GM12873 (cell line): ENCODE measurements around the gene RBM33.

Source experiments
- TF ChIP-seq, protein P1 (sequence below): IDR thresholded peaks from 2 replicates; pipeline ENCODE4 v1.5.1; 2012; ENCODE audit warnings: low read depth, mild to moderate bottlenecking, moderate library complexity, low read length, control low read depth; ENCODE audit not compliant: insufficient read depth; ENCODE audit errors: missing control alignments

Gene RBM33, protein sequence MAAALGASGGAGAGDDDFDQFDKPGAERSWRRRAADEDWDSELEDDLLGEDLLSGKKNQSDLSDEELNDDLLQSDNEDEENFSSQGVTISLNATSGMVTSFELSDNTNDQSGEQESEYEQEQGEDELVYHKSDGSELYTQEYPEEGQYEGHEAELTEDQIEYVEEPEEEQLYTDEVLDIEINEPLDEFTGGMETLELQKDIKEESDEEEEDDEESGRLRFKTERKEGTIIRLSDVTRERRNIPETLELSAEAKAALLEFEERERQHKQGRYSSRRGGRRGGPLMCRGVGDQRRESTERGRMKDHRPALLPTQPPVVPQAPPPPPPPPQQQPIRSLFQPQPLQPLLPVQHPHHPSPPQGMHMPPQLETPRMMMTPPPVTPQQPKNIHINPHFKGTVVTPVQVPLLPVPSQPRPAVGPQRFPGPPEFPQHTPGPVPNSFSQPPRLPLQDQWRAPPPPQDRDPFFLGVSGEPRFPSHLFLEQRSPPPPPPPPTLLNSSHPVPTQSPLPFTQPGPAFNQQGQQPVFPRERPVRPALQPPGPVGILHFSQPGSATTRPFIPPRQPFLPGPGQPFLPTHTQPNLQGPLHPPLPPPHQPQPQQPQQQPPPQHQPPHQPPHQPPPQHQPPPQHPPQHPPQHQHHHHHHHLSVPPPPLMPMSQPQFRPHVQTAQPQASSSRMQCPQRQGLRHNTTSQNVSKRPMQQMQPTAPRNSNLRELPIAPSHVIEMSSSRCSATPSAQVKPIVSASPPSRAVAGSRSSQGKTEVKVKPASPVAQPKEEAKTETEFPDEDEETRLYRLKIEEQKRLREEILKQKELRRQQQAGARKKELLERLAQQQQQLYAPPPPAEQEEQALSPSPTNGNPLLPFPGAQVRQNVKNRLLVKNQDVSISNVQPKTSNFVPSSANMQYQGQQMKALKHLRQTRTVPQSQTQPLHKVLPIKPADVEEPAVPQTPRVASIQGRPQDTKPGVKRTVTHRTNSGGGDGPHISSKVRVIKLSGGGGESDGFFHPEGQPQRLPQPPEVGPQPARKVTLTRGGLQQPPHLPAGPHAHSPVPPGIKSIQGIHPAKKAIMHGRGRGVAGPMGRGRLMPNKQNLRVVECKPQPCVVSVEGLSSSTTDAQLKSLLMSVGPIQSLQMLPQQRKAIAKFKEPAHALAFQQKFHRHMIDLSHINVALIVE

DNA sequence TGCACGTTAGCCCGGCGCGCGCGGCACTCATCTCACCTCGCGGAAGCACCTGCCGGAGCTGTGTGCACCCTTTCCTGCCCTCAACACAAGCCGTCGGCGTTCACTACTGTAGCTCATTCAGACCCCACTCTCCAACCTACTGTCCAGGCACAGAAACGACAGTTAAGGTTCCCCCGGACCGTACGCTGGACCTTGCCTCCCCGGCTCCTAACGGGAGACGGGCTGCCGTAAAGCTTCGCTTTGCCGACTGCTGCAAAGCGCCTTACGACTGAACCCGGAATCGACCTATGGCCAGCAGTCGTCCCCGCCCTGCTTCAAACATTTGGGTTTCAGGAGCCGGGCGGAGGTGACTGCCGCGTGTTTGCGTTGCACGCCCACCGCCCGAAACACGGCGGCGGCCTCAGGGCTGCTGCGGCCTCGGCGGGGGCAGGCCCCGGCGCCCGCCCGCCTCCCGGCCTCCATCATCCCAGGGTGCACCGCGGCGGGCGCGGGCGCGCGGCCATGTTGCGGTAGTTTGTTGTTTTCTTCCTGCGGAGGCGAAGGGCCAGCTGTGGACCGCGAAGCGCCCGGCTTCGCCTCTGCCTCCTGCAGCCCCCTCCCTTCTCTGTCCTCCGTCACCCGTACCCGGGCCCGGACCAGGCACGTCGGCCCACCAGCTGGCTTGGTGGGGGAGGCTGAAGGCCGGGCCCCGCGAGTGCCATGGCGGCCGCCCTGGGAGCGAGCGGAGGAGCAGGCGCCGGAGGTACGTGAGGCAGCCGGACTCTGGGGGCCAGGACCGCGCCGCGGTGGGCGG, at the start of gene RBM33:
RBM33 (plus strand) TSS at position 484 of the 793 bp plus-strand sequence; CDS start at position 700, 216 bp downstream.
- TF ChIP-seq, protein P1, sequence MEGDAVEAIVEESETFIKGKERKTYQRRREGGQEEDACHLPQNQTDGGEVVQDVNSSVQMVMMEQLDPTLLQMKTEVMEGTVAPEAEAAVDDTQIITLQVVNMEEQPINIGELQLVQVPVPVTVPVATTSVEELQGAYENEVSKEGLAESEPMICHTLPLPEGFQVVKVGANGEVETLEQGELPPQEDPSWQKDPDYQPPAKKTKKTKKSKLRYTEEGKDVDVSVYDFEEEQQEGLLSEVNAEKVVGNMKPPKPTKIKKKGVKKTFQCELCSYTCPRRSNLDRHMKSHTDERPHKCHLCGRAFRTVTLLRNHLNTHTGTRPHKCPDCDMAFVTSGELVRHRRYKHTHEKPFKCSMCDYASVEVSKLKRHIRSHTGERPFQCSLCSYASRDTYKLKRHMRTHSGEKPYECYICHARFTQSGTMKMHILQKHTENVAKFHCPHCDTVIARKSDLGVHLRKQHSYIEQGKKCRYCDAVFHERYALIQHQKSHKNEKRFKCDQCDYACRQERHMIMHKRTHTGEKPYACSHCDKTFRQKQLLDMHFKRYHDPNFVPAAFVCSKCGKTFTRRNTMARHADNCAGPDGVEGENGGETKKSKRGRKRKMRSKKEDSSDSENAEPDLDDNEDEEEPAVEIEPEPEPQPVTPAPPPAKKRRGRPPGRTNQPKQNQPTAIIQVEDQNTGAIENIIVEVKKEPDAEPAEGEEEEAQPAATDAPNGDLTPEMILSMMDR: no peak

DNA sequence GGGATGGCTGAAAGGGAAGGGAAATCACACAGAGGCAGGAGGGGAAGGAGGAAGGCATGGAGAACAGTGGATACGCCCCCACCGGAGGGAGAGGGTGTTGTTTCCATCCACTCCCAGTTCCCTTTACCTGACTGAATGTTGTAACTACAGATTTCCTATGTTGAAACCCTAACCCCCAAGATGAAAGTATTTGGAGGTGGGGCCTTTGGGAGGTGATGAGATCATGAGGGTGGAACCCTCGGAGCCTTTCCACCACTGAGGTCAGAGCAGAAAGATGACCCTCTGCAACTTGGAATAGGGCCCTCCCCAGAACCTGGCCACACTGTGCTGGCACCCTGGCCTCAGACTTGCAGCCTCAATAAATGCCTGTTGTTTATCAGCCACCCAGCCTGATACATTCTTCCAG, 49.5 kb upstream of the RBM33 start:
- TF ChIP-seq, protein P1: no peak

DNA sequence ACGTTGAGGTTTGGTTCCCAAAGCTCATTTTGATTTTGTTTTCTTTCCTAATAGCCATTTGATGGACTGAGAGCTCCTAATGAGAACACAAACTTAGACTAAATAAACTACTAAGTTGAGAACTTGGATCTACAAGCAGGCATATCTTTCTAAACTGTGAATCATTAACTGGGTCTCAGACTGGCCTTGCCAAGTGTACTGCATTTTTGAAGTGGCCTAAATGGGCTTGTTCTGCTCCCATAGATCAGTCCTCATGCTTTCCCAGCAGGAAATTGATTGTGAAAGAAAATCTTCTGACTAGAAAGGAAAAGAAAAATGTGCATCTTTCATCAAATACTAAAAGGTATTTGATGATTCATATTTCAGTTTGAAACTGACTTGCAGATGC, 46.7 kb upstream of the RBM33 start:
- TF ChIP-seq, protein P1: no peak

DNA sequence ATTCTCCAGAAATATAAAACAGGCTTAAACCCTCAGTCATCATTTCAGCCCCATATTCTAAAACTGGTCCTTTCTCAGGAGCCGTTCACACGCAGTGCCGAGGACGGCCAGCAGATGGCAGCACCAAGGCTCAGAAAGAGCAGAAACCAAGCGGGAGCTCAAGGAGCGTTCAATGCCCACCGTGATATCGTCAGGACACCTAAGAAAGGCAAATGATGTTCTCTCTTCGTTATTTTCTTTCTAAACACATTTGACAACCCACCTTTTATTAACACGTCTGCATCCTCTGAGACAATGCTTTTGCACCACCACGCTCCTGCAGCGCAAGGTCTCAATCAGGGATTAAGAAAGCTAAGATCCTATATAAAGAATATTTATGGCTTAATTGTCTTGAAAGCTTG, 45.7 kb upstream of the RBM33 start:
- TF ChIP-seq, protein P1: peak; percentile 94

DNA sequence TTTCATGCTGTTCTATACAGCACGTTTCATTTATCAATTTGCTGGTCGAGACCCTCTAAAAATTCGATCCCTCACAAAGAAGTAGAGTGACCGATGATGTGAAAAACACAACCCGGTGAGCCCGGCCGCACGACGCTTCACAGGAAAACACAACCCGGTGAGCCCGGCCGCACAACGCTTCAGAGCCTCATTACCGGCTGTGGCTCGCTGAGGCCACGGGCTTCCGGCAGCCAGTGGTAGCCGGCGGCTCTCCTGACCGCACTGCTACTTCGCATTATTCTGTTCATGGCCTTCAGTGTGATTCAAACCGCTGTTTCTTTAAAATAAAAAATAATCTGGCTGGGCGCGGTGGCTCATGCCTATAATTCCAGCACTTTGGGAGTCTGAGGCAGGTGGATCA, 42.3 kb upstream of the RBM33 start:
- TF ChIP-seq, protein P1: no peak

DNA sequence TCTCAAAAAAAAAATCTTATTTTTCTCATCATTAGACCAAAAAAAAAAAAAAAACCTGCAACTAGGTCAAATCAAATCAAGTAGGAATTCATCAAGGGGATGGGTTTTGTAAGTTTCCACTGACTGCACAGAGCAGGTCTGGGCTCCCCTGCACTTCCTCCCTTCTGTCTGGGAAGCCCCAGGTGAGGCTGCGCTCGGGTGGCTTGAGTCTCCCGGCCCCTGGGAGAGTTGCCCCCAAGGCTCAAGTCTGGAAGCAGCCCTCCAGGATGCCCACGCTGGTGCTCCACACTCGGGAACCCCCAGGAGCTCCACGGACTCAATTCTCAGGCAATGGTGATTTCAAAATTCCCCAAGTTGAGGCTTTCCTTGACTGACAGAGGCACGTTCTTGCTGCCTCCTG, 41.7 kb upstream of the RBM33 start:
- TF ChIP-seq, protein P1: no peak
